HG03139 (cell line): ENCODE data around the gene ADAM29.
"Not testable (repeated sequence)": the region's sequence is repeated elsewhere in the genome, so short reads cannot be mapped to it uniquely, and the experiment has no call there.

Experiments
- ATAC-seq: cut with Tn5 transposase; IDR thresholded peaks from one replicate; pipeline ENCODE4 v1.9.1; 2021; ENCODE audit not compliant: unreplicated experiment

Gene ADAM29

DNA sequence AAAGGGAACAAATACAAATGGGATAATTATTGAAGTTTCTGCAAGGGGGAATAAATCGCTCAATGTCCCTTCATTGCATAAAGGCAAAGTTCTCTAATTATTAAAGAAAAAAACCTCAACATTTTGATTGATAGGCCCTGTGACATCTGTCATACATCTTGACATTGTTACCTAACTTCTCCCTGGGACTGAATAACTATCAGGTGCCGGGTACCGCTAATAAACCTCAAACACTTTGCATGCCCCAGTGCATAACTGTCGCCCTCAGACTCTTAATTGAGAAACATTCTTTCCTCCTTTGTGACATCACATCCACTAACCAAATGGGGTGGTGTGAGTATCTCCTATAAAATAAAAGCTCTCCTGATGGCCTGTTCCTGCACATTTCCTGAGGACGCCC lies at the start of gene ADAM29:
Gene ADAM29 (plus strand): TSS at position 301 of the 400 bp plus-strand sequence. CDS start 57,168 bp downstream, outside the sequence.
- ATAC-seq = no peak

DNA sequence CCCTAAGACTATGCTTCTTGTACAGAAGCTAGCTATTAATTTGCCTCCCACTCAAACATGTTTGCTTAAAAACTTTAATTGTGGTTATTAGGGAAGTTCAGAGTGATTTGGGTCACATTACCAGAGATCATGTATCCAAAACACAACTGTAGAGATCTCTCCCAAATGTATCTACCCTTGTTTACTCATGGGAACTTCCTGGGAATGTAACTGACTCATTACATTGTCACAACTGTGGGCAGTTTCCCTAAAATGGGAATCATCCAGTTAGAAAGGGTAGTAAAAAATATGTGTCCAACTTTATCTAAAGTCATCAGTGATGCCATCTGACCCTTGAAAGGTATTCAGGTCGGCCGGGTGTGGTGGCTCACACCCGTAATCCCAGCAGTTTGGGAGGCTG lies 48.8 kb upstream of the ADAM29 start:
- no peak for ATAC-seq

DNA sequence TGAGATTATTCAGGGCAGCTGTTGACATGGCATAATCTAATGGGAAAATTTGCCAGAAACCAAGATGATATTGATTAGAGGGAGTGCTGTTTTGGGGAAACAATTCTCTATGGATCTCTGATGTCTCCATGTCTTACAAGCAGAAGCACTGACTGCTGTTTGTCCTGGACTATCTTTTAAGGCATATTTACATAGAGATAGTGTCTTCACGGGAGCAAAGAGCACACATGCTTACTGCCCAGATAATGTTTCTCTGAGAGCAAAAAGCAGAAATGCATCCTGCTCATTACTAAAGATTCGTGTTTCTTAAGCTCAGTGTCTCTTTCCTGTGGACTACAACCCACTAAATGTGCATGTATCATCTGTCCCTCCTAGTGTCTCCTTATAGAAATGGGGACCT lies 47.8 kb upstream of the ADAM29 start:
- no peak for ATAC-seq

DNA sequence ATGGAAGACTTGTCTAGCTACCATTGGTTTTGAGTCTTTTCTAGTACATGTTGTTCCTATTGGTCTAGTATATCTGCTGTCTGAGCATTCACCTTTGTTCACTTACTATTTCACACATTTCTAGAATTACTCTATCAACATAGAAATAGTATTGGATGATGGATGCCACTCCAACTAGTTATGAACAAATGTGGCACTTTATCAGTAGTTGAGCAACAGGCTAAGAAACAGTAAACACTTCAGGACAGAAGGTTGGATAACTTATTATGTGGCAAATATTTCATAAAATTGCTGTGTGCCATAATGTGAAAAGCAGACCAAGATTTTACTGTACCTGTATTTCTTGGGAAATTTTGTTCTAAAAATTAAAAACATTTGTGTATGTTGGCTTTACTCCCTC lies 46.8 kb upstream of the ADAM29 start:
- ATAC-seq = no peak

DNA sequence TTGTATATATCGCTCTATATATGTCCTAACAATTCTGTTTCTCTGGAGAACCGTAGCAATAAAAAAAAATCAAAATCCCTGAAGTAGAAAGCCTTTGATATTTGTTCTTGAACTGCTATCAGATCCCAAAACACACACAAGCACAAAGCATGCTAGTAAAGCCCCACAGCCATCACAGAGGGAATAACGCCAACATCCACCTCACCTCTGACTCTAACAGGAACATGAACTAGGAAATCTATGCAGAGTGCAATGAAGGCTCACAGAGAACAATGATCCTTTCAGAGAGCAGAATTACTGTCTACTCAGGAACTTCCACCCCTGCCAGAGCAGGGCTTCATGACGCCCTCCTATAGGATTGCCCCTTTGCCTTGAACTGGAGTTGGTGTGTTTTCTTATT lies 45.0 kb upstream of the ADAM29 start:
- not testable (repeated sequence) for ATAC-seq

DNA sequence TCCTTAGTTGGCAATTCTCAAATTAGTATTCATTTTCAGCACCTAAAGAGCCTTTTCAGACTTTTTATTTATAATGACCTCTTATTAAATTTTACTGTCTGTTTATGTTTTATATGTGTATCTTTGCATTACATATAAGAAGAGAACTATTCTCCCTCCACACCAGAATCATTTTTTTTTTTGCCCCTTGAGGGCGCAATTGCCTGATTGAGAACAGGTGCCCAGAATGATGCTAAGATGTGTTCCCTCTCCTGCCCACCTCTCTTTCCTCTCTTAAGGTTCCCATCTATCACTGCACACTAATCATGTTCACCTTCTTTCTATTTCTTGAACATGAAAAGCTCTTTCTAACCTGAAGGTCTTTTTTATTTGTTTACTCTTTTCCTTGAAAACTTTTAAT lies 44.2 kb upstream of the ADAM29 start:
- ATAC-seq = no peak

DNA sequence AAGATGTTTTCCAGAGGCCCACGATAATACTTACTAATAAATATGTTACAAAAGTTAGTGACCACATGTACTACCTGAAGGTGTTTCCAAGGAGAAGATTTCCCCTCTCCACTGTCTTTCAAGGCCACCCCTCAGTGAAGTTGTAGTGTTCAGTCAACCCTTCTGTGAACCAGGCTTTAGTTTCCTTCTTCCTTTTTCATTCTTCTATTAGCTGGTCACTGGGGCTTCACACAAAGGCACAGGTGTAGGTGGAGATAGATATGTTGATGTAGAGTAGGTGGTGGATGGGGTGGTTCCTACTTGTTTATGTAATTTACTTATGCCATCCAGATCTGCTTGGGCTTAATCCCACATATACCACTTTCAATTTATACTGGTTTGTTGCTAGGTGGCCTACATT lies 43.3 kb upstream of the ADAM29 start:
- no peak for ATAC-seq

DNA sequence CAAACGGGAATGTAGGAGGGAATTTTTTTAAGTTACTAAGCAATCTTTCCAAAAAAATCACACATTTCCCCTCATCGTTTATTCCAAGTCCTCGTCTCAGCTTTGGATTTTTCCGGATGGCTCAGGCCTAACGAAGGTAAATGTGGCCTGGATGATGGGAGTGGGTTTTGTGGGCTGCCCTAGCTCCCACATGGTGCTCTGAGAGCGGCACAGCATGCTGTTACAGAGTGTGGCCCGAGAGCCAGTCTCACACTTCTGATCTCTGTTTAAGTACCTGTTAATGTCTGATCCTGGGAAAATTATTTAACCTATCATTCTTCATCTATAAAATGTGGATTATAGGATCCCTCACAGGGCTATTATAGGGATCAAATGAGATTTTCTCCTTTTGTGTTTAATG lies 38.2 kb upstream of the ADAM29 start:
- ATAC-seq = no peak

DNA sequence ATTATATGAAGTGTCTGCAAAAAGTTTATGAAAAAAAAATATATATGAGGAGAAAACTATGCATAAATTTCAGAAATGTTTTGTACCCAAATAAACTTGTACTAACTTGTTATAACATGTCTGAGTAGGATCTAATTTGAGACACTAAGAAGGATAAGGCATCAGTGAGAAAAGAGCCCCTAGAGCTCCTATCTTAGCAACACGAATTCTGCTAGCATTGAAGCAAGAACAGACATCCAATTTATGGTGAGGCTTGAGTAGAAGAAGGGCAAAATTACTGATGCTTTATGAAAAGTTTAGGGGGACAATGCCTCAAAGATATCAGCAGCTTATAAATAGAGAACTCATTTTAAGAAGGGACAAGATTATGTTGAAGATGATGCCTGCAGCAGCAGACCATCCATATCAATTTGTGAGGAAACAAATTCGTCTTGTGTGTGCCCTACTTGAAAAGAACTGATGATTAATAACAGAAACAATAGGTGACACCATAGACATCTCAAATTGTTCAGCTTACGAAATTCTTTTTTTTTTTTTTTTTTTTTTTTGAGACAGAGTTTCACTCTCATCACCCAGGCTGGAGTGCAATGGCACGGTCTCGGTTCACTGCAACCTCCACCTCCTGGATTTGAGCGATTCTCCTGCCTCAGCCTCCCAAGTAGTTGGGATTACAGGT lies 35.7 kb upstream of the ADAM29 start:
- ATAC-seq = no peak

DNA sequence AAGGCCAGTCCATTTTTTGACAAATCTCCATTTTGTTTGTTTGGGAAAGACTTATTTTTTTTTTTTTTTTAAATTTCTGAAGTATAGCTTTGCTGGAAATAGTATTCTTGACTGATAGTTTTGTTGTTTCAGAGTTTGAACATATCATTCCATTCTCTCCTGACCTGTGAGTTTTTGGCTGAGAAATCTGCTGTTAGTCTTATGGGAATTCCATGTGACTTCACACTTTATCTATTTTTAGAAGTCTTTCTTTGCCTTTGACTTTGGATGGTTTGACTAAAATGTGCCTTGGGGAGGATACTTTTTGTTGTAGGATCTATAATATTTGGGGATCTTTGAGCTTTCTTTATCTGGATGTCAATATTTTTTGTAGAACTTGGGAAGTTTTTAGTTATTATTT lies 10.7 kb upstream of the ADAM29 start:
- ATAC-seq = no peak

DNA sequence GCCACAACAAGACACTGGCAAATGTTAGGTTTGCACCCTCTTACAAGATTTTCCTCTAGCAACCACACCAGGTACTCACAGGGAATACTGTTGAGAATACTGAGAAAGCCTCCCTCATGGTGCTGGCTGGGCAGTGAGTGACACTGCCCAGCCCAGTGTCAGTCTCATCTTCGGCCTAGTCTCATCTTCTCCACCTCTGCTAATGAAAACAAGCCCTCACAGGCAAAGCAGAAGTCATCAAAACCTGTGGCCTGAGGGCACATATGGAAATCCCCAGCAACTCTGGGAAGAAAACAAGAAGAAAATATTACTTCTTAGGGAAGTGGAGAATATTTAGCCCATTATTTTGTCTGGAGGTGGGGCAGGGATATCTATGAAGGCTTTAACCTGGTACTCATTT lies 7.9 kb upstream of the ADAM29 start:
- no peak for ATAC-seq

DNA sequence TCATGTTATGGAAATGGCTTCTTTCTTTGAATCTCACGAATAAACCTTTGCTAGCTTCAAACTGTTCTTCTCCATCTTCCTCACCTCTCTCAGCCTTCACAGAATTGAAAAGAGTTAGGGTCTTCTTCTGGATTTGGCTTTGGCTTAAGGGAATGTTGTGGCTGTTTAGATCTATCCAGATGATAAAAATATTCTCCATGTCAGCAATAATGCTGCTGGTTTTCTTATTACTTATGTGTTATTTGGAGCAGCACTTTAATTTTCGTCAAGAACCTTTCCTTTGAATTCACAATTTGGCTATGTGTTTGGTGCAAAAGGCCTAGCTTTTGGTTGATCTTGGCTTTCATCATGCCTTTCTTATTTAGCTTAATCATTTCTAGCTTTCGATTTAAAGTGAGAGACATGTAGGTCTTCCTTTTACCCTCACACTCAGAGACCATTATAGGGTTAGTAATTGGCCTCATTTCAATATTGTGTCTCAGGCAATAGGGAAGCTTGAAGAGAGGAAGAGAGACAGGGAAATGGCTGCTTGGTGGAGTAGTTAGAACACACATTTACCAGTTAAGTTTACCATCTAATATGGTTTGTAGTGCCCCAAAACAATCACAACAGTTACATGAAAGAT lies 5.1 kb upstream of the ADAM29 start:
- ATAC-seq = no peak

DNA sequence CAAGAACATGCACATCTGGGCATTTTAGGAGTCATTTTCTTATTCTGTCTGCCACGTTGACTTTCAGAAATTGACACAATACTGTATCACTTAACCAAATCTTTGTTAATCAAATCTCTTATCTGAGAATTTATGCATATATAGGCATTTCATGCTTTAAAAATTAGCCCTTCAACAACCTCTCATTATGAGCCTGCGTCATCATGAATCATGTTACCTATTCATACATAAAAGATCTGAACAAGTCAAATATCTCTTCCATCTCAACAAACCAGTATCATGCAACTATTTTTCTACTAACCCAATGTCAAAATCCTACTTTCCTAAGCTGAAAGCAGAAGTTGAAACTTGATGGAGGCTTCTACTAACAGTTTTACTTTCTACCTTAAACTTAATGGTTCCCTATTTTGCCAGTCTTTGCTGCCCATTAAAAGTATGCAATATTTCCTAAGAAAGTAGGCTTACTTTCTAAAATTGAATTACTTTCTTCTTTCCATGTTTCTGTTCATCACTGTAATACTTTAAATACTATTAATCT lies 1.8 kb downstream of the ADAM29 start:
- no peak for ATAC-seq

DNA sequence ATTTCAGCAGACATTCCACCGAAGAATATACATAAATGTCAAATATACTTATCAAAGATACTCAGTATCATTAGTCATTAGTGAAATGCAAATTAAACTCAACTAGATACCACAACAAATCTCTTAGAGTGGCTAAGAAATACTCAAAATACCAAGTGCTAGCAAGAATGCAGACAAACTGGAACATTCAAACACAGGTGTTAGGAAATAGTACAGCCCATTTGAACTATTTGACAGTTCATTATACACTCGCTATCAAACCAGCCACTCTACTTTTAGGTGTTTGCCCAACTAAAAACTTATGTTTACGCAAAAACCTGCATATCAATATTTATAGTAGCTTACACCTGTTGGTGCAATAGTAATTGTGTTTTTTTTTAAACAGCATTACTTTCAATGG lies 8.8 kb downstream of the ADAM29 start:
- no peak for ATAC-seq

DNA sequence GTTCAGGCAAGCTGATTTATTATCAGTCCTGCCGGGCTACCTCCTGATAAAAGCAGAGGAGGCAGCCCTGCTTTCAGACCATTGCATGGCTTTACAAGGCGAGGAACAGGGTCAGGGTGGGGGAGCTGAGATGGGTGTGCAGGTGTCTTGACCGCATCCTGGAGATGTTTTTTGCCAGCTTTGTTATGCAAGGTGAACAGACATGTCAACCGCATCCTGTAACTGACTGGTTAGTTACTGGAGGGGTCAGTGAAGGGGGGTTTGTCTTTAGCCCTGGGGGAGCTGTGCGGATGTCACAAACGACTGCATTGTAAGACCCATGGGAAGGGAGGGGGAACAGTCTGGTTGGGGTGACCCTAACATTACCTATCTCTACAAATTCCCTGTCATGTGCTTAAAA lies 10.0 kb downstream of the ADAM29 start:
- ATAC-seq = no peak

DNA sequence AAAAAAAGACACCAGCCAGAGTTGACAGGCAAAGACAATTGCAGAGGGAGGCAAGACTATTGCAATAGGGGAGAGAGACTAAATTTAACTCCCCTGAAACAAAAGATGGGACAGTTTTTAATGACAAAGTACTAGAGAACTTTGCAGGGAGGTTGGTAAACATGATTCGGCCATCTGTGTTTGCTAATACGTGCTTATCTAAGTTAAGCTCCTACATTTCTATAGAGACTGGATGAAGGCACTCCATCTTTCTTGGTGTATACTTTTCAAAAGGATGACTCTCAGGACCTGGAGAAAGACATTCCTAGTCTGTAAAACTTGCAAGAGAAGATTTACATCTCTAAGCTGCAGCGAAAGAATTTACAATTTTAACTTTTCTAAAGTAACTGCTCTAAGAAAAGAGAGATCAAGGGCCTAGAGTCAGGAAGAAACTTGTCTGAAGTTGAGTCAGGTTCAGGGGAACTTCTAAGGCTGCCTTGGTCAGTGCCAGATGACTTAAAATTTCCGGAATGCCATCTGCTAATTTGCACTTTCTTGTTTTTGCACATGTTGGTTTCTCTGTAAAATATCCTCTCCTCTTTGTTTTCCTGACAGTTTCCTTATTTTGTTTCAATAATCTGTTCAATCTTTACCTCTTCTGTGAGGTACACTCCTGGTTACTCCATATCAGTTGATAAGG lies 10.6 kb downstream of the ADAM29 start:
- no peak for ATAC-seq

DNA sequence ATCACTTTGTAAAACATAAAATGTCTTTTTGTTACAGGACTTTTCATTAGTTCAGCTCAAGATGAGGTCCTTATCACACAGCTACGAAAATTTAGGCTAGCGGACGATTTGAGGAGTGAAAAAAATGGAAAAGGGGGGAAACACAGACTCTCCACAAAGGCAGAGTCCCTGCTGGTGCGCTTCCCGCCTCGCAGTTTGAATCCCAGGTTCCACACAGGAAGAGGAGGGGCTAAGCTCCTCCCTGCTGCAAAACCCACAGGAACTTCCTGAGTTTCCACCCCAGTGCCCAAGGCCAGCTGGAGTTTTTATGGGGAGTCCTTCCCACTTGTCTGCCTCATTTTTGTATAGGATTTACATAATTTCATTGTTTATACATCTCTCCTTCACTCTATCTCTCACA lies 11.2 kb downstream of the ADAM29 start:
- no peak for ATAC-seq

DNA sequence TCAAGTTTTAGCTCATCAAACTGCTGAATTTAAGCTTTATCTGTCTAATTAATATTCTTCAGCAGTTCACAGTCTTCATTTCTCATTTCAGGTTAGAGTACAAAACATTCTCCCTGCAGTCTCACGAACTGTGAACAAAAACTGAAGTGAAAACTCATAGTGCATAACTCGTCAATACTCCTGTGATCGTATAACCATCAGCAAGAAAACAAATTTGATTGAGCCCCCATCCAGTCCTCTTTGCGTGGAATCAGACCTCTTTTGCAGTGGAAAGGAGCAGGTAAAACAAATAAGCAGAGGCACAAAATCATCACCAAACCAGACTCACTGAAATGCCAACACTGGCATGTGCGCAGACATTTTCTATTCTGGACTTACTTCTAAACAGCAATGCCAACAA lies 12.7 kb downstream of the ADAM29 start:
- no peak for ATAC-seq

DNA sequence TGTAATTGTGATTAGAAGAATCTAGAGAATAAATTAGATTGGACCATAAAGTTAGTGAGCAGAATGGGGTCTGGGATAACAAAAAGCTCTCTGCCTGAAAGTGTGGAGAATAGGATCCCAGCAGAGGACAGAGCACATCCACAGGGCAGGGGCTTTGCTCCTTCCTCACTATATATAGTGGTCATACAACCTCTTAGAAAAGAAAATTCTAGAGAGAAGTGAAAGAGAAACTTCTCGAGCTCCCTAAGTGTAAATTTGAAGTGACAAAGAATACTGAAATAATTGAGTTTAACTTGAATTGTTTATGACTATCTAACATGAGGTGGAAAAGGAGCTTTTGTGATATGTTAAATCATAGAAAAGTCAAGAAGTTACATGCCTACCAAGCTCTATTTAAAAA lies 14.9 kb downstream of the ADAM29 start:
- ATAC-seq = no peak

DNA sequence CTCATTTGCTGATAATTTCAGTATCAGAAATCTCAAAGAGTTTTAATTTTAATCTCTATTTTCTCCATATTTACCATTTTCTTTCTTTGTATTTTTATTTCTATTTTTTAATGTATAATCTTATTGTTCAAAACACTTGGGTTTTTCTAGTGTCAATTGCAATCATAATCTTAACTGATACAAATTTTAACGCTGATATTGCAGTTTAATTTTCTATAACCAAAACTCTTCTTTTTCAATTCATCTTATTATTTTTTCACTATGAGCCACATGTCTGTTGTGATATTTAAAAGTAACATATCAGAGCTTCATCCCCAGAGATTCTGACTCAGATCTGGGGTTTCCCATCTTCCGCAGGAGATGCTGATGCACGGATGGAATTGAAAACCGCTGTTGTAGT lies 16.2 kb downstream of the ADAM29 start:
- no peak for ATAC-seq

DNA sequence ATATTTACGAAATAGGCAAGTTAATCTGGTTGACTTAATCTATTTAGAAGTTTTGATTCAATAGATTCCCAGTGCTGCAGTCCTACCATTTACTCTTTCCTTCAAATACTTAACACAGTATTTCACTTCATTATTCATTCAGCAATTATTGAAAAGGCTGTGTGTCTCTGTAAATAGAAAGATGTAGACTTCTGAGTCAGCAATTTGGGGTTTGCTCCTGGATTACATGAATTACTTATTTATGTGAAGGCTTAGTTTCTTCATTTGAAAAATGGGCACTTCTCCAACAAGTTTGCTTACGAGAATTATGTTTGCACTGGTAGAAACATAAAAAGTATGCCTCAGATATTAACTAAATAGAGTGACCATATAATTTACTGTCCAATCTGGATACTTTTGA lies 17.4 kb downstream of the ADAM29 start:
- ATAC-seq = no peak

DNA sequence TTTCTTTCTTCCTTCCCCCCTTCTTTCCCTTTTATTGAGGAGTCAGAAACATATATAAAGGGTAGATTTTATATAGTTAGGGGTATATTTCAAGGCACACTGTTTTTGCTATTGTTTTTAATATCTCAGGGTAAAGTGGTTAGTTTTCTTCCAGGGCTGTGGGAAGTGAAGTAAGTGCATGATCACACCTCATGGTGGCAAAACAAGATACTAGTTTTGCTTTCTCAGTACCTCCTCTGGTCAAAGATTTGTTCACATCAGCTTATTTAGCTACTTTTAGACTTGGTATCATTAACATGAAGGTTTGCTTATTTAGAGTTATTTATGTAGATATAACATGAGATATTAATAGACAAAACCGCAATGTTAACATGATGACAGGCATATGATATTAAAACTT lies 21.8 kb downstream of the ADAM29 start:
- no peak for ATAC-seq
